Femur (tissue), 1 donor: ENCODE measurements around the gene IL1R1.

Experiments
- DNase-seq: peaks from one replicate; pipeline ENCODE4 v3.0.0-alpha.2; 2017

The IL1R1 gene

DNA sequence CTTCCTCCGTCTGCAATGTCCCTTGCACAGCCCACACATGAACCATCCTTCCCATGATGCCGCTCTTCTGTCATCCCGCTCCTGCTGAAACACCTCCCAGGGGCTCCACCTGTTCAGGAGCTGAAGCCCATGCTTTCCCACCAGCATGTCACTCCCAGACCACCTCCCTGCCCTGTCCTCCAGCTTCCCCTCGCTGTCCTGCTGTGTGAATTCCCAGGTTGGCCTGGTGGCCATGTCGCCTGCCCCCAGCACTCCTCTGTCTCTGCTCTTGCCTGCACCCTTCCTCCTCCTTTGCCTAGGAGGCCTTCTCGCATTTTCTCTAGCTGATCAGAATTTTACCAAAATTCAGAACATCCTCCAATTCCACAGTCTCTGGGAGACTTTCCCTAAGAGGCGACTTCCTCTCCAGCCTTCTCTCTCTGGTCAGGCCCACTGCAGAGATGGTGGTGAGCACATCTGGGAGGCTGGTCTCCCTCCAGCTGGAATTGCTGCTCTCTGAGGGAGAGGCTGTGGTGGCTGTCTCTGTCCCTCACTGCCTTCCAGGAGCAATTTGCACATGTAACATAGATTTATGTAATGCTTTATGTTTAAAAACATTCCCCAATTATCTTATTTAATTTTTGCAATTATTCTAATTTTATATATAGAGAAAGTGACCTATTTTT, 35.4 kb downstream of the IL1R1 start:
- no peak for DNase-seq

DNA sequence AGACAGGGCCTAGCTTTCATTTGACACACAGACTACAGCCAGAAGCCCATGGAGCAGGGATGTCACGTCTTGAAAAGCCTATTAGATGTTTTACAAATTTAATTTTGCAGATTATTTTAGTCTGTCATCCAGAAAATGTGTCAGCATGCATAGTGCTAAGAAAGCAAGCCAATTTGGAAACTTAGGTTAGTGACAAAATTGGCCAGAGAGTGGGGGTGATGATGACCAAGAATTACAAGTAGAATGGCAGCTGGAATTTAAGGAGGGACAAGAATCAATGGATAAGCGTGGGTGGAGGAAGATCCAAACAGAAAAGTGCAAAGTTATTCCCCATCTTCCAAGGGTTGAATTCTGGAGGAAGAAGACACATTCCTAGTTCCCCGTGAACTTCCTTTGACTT, 36.5 kb downstream of the IL1R1 start:
- DNase-seq = no peak

- DNase-seq = no peak
Observed at GRCh38 chr2:102179788-102180686, 37.5 kb downstream of the IL1R1 start.

GRCh38 chr2:102180687-102180999, 38.1 kb downstream of the IL1R1 start:
- DNase-seq = no peak

- DNase-seq = no peak
Observed at GRCh38 chr2:102181376-102181775, 38.8 kb downstream of the IL1R1 start.

GRCh38 chr2:102181919-102182635, 39.5 kb downstream of the IL1R1 start:
- no peak for DNase-seq

DNA sequence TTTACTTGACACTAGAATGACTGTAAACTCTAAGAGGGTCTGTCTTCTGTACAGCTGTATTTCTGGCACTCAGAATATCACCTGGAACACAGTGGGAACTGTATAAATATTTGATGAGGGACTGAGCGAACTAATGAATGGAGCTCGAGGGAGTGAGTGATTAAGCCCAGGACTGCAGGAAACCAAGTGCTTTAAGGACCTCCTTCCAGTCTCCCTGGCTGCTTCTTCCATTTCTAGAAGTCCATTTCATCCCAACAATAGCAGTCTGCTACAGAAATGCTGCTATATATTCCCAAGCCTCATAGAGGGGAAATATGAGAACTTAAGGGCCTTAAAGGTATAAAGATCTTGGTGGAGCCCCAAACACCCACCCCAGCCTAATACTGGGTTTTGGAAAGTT, 41.5 kb downstream of the IL1R1 start:
- DNase-seq = no peak

DNA sequence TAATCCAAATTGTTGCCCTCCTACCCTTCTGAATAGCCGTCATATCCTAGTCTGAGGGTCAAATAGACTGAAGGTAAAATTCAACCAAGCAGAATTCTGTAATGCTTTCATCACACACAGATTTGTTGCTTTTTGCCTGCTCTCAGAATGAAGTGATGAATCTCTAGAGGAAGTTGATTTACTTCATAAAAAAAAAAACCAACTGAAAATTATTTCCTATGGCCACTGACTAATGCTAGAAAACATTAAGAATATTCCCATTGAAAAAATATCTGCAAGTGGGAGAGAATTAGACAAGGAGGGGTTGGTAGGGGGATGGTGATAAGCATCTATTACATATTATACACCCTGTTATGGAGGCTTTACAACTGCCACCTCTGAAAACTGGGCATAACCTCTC, 42.0 kb downstream of the IL1R1 start:
- DNase-seq = no peak

DNA sequence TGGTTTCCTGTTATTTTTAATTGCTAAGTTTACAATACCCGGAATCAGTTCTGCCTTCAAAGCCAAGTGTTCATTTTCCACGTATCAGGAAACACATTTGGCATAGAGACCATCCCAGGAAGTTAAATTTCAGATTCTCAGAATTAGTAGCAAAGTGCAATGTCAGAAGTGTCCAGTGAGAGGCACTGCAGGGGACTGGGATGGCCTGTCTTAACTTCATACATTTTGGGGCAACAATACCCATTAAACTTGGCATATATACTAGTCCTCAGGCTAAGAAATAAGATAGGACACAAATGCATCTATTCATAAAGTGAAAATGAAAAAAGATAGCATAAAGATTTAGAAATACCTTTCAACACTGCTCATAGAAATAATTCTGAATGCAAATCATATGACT, 42.8 kb downstream of the IL1R1 start:
- no peak for DNase-seq

DNA sequence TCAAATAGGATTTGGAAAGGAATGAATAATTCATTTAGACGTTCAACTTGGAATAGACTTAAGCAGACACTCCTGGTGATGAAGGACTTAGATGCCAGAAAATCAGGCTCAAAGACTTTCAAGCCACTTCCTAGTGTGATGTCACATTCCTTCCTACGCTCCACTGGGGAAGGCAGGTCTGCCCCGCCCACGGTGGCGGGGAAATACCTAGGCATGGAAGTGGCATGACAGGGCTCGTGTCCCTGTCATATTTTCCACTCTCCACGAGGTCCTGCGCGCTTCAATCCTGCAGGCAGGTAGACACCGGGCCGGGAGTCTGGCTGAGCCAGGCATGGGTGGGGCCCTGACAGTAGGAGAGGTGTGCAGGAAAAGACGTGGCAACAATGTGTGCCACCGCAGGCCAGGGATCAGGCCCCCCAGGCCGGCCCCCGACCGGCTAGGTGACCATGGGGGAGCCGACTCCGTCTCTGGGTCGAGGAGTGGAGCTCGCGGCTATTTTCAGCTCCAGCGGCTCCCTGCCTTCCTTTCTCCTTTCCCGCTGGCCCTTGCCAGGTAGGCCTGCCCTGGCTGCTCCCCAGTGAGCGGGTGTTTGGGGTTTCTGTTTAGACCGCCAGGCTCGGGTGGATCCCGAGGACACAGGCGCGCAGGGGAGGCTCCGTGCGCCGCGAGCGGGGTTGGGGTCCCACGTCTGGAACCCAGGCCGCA, 44.4 kb downstream of the IL1R1 start, which contains the start of gene IL1RL2:
Gene IL1RL2, plus strand, starts transcription at position 233 of the 705 bp plus-strand sequence. CDS start 845 bp downstream, outside the sequence.
- DNase-seq = peak; percentile 39

GRCh38 chr2:102187496-102188150, 45.1 kb downstream of the IL1R1 start:
- peak; percentile 51 for DNase-seq

DNA sequence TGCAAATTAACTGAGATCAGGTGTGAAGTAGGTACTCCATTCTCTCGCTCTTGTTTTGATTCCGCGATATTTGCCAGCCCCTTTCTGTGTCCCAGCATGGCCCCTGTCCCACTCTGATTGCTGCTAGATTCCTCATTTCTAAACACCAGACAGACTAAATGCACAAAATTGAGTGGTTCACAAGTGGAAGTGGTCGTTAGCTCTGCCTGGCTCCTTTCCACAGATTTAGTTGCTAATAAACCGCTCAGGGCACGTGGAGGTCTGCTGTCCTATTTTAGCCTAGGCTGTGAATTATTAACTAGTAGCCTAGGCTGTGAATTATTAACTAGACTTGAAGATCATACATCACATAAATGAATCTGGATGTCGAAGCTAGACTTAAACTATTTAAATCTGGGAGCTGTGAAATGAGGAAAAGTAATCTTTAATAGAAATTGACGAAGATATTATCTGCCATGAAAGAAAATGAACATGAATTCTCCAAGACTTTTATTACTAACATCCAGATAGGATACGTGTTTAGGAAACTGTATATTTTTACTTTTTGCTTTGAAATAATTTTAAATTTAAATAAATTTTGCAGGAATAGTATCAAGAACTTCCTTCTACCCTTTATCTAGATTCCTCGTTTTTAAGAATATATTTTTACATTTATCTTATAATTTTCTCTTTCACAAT, 48.0 kb downstream of the IL1R1 start:
- no peak for DNase-seq

- no peak for DNase-seq
Observed at GRCh38 chr2:102191501-102191900, 49.0 kb downstream of the IL1R1 start.

GRCh38 chr2:102193074-102193473, 50.5 kb downstream of the IL1R1 start:
- DNase-seq = no peak

- DNase-seq = no peak
Observed at GRCh38 chr2:102194609-102195268, 52.2 kb downstream of the IL1R1 start.

DNA sequence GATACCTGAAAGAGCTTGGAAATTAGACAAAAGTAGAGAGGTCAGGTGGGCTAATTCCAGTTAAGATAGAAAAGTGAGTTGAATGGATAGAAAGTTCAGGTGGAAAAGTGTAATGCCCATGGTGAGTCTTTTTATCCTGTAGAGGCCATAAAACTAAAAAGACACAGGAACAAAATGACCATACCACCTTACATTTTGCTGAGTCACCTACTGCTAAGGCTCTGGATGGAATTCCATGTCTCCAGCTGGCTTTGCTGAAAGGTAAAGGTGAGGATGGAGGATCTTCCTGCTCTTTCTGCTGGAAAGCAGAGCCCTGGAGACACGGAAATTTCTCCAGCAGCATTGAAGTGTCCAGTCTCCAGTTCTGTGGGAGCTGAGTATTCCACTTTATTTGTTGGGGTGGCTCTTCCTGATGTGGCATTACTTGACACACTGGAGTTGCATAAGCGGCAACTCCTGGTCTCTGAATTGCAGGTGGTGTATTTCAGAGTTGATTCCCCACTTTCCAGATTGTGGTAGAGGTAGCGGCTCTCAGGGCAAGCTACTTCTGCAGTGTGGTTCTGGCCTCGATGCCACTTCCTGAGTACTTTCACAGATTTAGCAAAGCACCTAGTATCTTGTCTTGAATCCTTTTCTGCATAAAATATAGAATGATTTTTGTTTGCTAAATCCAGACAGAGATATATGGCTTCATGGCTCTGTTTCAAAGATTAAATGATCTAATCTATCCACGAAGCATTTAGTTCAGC, 55.0 kb downstream of the IL1R1 start:
- no peak for DNase-seq

GRCh38 chr2:102200539-102200938, 58.0 kb downstream of the IL1R1 start:
- DNase-seq = no peak

GRCh38 chr2:102204638-102205037, 62.1 kb downstream of the IL1R1 start:
- DNase-seq = no peak

- no peak for DNase-seq
Observed at GRCh38 chr2:102206666-102207341, 64.3 kb downstream of the IL1R1 start.

DNA sequence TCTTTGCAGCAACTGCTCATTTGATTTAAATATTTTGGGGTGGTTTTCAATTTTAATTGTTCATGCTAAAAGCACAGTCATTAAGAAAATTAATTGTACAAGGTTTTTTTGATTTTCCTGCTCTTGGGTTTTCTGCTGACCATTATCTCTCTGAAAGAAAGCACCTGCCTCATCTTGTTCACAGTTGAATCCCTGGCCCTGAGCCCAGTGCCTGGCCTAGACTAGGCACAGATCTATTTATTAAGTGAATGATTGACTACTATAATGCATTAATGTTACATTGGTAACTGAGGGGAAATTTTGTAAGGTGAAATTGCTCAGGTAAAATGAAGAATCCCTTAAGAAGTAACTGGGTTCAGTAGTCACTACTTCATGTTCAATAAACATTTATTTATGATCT, 66.2 kb downstream of the IL1R1 start:
- no peak for DNase-seq
